Small intestine (tissue), 7 donors: ENCODE data around the gene RASL11A. TPM values are rescaled to one million over a fixed set of nuclear protein-coding genes. Genes with fewer than 3 reads are reported as not detected.
"Not testable (repeated sequence)": the region's sequence is repeated elsewhere in the genome, so short reads cannot be mapped to it uniquely, and the experiment has no call there.

Experiments used
- DNase-seq, 2 donors: peaks; one replicate each; pipeline versions ENCODE4 v3.0.0 to v3.0.0-alpha.2; 2013
- FAIRE-seq: peaks from 2 replicates; lab custom pipeline; 2012; peaks lifted over from hg19 to GRCh38; lab: Jason Lieb, UNC
- H3K27ac ChIP-seq, 3 donors: one replicate each; pipeline ENCODE4 v1.5.1; 2013; ENCODE audit warnings: low read length in 2 of 3, mild to moderate bottlenecking in 2 of 3, control low read depth in 1 of 3, inconsistent platforms in 1 of 3, low read depth in 1 of 3, moderate library complexity in 1 of 3
- H3K27me3 ChIP-seq, 3 donors: one replicate each; pipeline ENCODE4 v1.6.1; 2013; ENCODE audit warnings: low read length in 3 of 3, inconsistent platforms in 1 of 3; ENCODE audit not compliant: control insufficient read depth in 3 of 3, insufficient read depth in 3 of 3
- H3K36me3 ChIP-seq, 3 donors: one replicate each; pipeline ENCODE4 v1.6.1; 2013; ENCODE audit warnings: low read length in 3 of 3, inconsistent platforms in 1 of 3, low read depth in 1 of 3, mild to moderate bottlenecking in 1 of 3, moderate library complexity in 1 of 3; ENCODE audit not compliant: control insufficient read depth in 3 of 3, insufficient read depth in 2 of 3
- H3K4me1 ChIP-seq, 3 donors: one replicate each; pipeline ENCODE4 v1.6.1; 2013; ENCODE audit warnings: low read length in 2 of 3, inconsistent platforms in 1 of 3, low read depth in 1 of 3, mild to moderate bottlenecking in 1 of 3, moderate library complexity in 1 of 3; ENCODE audit not compliant: control insufficient read depth in 3 of 3, insufficient read depth in 2 of 3
- H3K4me3 ChIP-seq, 3 donors: one replicate each; pipeline ENCODE4 v1.5.1; 2013; ENCODE audit warnings: low read length in 3 of 3, control low read depth in 1 of 3, inconsistent platforms in 1 of 3, low read depth in 1 of 3, mild to moderate bottlenecking in 1 of 3, moderate library complexity in 1 of 3
- H3K9me3 ChIP-seq, 2 donors: one replicate each; pipeline ENCODE4 v1.6.1; 2013; ENCODE audit warnings: low read depth in 1 of 2, low read length in 1 of 2; ENCODE audit not compliant: control insufficient read depth in 2 of 2, insufficient read depth in 1 of 2
- WGBS, 3 donors: extraction: QIAGEN DNeasy Blood & Tissue Kit; methylation state at CpG; one replicate each; pipeline ENCODE4 v1.1.7; 2013; 5-methylcytosine and 5-hydroxymethylcytosine counted together
- polyA plus RNA-seq, 4 donors: library from polyadenylated mRNA; stranded (reverse) in 3 of 4; unstranded in 1 of 4; fragments of 200-250 nt in 3 of 4; fragments of 120-200 nt in 1 of 4; gene quantifications; one replicate each; pipeline versions ENCODE4 v1.2.1 to v1.2.3, GENCODE V29; 2013
- donor health status: healthy with polysubstance abuse.
- donor health status: control.
- donor health status: control.
- donor health status: Bipolar disorder and iron deficiency.
- donor health status: healthy.

Gene RASL11A
- polyA plus RNA-seq, 4 donors: 9.9 to 46.7 (median 34.8) TPM

- H3K9me3 ChIP-seq: no peaks in the 10 kb centered on the region
- H3K36me3 ChIP-seq: no peaks in the 10 kb centered on the region
- no peak for FAIRE-seq
- 84 to 86% (median 85%) methylated on average over 4 of the region's 4 CpGs for WGBS, 3 donors
- H3K4me3 ChIP-seq: no peak overlapping the region
- DNase-seq: peak in 1 of 2 donors; percentile 40
- no peaks in the 10 kb centered on the region for H3K27me3 ChIP-seq
- peaks cover 0 to 2% (median 0%) of the 10 kb centered on the region in 3 donors for H3K4me1 ChIP-seq
- no peak overlapping the region for H3K27ac ChIP-seq
Measured at GRCh38 chr13:27283906-27284493, 13.4 kb downstream of the RASL11A start.

GRCh38 chr13:27288392-27288791 is 17.8 kb downstream of the RASL11A start:
- no peak for FAIRE-seq
- no peaks in the 10 kb centered on the region for H3K4me1 ChIP-seq
- no peaks in the 10 kb centered on the region for H3K27me3 ChIP-seq
- 48 to 83% (median 63%) methylated on average over 4 of the region's 4 CpGs for WGBS, 3 donors
- no peaks in the 10 kb centered on the region for H3K9me3 ChIP-seq
- H3K4me3 ChIP-seq: no peak overlapping the region
- no peaks in the 10 kb centered on the region for H3K36me3 ChIP-seq
- no peak for DNase-seq
- H3K27ac ChIP-seq: no peak overlapping the region

DNA sequence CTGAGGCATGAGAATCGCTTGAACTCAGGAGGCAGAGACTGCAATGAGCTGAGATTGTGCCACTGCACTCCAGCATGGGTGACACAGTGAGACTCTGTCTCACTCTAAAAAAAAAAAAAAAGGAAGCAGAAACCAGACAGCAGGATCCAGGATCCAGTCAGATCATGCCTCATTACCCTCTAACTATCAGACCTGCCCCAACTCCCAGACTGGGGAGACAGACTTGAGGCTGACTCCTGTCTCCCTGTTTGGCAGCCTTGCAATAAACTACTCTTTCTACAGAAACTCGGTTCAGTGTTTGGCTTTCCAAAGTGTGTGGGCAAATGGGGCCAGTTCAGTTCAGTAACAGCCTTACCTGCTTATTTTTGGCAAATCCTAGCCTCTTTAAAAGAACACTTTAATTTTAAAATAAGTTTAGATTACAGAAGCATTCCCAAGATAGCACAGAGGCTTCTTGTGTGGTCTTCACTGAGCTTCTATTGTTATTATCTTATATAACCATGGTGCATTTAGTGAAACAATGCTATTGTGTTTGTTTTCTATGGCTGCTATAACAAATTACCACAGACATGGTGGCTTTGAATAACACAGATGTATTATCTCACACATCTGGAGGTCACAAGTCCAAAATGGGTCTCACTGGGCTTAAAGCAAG is 18.5 kb downstream of the RASL11A start:
- no peak for DNase-seq
- no peaks in the 10 kb centered on the region for H3K4me1 ChIP-seq
- H3K4me3 ChIP-seq: no peak overlapping the region
- H3K9me3 ChIP-seq: no peaks in the 10 kb centered on the region
- no peak for FAIRE-seq
- WGBS, 3 donors: 79 to 82% (median 81%) methylated on average over 2 of the region's 2 CpGs
- no peak overlapping the region for H3K27ac ChIP-seq
- no peaks in the 10 kb centered on the region for H3K36me3 ChIP-seq
- no peaks in the 10 kb centered on the region for H3K27me3 ChIP-seq

GRCh38 chr13:27290715-27291114 is 20.1 kb downstream of the RASL11A start:
- no peak overlapping the region for H3K4me3 ChIP-seq
- no peak for FAIRE-seq
- H3K27me3 ChIP-seq: no peaks in the 10 kb centered on the region
- H3K4me1 ChIP-seq: no peaks in the 10 kb centered on the region
- no peaks in the 10 kb centered on the region for H3K36me3 ChIP-seq
- no peak overlapping the region for H3K27ac ChIP-seq
- WGBS, 3 donors: 84 to 90% (median 89%) methylated on average over 4 of the region's 4 CpGs
- no peak for DNase-seq
- H3K9me3 ChIP-seq: no peaks in the 10 kb centered on the region

DNA sequence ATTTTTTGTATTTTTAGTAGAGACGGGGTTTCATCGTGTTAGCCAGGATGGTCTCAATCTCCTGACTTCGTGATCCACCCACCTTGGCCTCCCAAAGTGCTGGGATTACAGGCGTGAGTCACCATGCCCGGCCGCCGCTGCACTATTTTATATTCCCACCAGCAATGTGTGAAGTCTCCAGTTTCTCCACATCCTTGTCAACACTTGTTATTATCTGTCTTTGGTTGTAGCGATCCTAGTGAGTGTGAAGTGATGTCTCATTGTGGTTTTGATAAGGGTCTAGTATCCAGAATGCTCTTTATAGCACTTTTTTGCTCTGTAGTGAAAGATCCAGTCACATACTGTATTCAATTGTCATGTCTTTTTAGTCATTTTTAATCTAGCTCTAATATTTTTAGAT is 21.3 kb downstream of the RASL11A start:
- H3K4me3 ChIP-seq, H3K4me1 ChIP-seq, H3K27ac ChIP-seq, H3K36me3 ChIP-seq, FAIRE-seq, H3K9me3 ChIP-seq, DNase-seq, H3K27me3 ChIP-seq: not testable (repeated sequence)
- 90 to 96% (median 93%) methylated on average over 6 to 8 of the region's 8 CpGs for WGBS, 3 donors

- no peak overlapping the region for H3K27ac ChIP-seq
- H3K4me3 ChIP-seq: no peak overlapping the region
- DNase-seq (no peak), FAIRE-seq (no peak)
- no peaks in the 10 kb centered on the region for H3K36me3 ChIP-seq
- WGBS, 3 donors: 59 to 88% (median 71%) methylated on average over 8 of the region's 8 CpGs
- H3K9me3 ChIP-seq: no peaks in the 10 kb centered on the region
- H3K4me1 ChIP-seq: no peaks in the 10 kb centered on the region
- no peaks in the 10 kb centered on the region for H3K27me3 ChIP-seq
Measured at GRCh38 chr13:27293076-27293691, 22.6 kb downstream of the RASL11A start.

DNA sequence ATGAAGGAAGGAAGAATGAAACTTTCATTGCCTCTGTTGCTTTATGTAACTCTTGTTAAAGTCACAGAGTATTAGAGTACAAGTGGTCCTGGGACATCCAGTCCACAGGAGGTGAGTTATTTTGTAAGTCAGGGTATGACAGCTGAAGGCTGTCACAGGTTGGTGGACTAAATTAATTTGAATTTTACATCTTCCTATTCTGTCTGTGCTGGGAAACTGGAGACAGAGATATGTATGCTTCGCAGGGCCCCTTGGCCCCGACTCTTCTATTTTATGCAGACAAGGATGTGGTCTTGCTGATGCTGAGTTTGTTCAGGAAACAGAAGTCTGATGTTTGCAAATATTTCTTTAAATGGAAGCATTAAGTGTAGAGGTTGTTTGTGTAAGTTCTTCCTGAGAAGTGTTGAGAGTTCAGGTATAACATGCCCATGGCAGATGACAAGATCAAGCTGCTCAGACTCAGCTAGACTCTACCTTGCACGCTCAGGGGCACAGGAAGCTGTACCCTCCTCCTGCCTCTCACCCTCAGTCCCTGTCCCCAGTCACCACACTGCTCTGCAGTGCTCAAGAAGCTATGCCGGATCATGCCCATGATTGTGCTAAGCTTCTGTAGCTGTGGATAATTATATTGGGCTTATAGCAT is 23.4 kb downstream of the RASL11A start:
- Histone ChIP-seq H3K27ac (peak overlapping the region in 1 of 3 donors; percentile 46), H3K36me3 (no peaks in the 10 kb centered on the region), H3K4me1 (no peaks in the 10 kb centered on the region), H3K9me3 (no peaks in the 10 kb centered on the region), H3K27me3 (no peaks in the 10 kb centered on the region), H3K4me3 (no peak overlapping the region)
- no peak for FAIRE-seq
- 52 to 82% (median 71%) methylated on average over 4 of the region's 4 CpGs for WGBS, 3 donors
- no peak for DNase-seq

DNA sequence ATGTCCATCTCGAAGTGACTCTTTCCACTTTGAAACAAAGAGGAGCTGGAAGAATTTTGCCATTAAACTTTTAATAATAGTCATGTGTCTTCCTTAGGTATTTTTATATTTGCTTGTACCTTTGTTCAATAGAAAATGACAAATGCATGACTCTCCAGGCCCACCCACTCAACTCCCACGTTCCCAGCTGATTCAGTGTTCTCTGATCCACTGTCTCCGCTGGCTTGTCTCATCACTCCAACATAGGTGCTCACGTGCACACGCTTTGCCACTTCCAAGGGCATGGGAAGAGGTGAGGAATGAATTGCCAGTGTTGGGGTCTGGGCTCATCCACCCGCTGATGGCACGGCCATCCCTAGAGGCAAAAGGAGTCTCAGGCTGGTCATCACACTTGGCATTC is 24.5 kb downstream of the RASL11A start:
- Histone ChIP-seq H3K4me3 (no peak overlapping the region), H3K27ac (no peak overlapping the region), H3K36me3 (no peaks in the 10 kb centered on the region), H3K4me1 (no peaks in the 10 kb centered on the region), H3K9me3 (no peaks in the 10 kb centered on the region), H3K27me3 (no peaks in the 10 kb centered on the region)
- DNase-seq (no peak), FAIRE-seq (no peak)
- 85 to 89% (median 88%) methylated on average over 7 of the region's 7 CpGs for WGBS, 3 donors
